Stimulated activated CD8-positive, alpha-beta memory T cell treated with anti-CD3 and anti-CD28 coated beads, Interleukin-12 subunit alpha, Interleukin-12 subunit beta, amount 100 ng/mL, for 1 hour (primary cell): Measurements from ENCODE around the gene OR52R1.
"Not testable (repeated sequence)": the region's sequence is repeated elsewhere in the genome, so short reads cannot be mapped to it uniquely, and the experiment has no call there.

Experiments used
- DNase-seq: peaks from one replicate; pipeline ENCODE4 v3.0.0-alpha.2; 2020; ENCODE audit warnings: low read depth

Gene OR52R1

DNA sequence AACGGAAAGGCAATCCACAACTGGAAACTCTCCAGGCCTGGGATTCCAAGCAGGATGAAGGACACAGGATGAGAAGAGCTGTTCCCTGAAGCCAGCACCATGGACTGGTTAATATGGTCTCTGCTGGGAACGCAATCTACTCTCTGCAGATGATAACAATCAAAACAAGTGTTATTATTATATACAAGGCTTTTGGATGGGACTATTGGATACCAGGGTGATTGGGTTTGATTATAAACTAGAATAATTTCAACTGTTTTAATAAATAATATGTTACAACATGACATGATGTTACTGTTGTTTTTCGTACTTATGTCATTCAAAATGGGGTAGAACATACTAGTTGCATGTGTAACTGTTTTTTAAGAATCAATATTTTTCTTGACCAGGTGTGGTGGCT is at the start of gene OR52R1:
Gene OR52R1 (minus strand): TSS at position 101 of the 400 bp plus-strand sequence. CDS start 0 bp downstream, at position 101.
- DNase-seq: no peak

GRCh38 chr11:4851033-4851432 is 46.9 kb upstream of the OR52R1 start:
- no peak for DNase-seq

GRCh38 chr11:4848908-4849532 is 44.8 kb upstream of the OR52R1 start, which contains the start of gene OR51S1:
Gene OR51S1 (minus strand): TSS chr11:4849208. CDS start chr11:4849208, 0 bp downstream.
- no peak for DNase-seq

- DNase-seq: no peak
Observed at GRCh38 chr11:4839851-4840549, 35.8 kb upstream of the OR52R1 start.

- no peak for DNase-seq
Observed at GRCh38 chr11:4830909-4831308, 26.7 kb upstream of the OR52R1 start.

GRCh38 chr11:4830346-4830745 is 26.2 kb upstream of the OR52R1 start:
- DNase-seq: no peak

DNA sequence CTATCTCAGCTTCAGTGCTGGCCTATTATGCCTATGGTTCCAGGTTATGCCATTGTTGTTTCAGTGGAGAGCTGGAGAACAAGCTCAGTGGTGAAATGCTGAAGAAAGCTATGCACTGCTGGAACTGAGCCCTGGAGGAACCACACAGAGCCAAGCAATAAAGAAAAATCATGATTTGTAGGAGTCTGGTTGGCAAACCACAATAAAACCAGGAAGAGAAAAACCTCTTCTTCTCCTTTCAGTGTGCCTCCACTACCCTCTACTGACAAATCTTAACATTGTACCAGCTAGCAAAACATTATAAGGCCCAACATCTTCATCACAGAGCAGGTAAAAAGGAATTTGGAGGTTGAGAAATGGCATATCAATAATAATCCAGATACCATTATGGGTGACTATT is 22.2 kb upstream of the OR52R1 start:
- no peak for DNase-seq

GRCh38 chr11:4825132-4825531 is 21.0 kb upstream of the OR52R1 start:
- DNase-seq: no peak

DNA sequence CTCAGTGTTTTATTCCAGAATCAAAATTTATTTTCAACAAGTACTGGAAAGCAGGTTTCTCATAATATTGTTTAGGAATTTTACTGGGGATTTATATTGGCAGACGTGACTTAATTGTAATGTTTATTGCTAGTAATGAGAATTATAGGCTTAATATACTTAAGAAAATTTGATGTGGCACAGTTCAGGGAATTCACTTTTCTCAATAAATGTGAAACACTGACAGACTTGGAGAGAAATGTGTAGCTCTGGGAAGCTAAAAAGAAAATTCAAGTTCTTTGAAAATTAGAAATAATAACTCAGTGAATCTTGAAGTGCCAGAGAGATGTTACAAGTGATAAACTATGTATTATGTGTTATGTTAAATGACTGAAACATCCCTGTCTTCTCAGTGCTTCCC is 16.8 kb upstream of the OR52R1 start, which contains the start of gene OR51F2:
Gene OR51F2 (plus strand): TSS at position 301 of the 400 bp plus-strand sequence. CDS start 101 bp downstream, outside the sequence.
- no peak for DNase-seq

DNA sequence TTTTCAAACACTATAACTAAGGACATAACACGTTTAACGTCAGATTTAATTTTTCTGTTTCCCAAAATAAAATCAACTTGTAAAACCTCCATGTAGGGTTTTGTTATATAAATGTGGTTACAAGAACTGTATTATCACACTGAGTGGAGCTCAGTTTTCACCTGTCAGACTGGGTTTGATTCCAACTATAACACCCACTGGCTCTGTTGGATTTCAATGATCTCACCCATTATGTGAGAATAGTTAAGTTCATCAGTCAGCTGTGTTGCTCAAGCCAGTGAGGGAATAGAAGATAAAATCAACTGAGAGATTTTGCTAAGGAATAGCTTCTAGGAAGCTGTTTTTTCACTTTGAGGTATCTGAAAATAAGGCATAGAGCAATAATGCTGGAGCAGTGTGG is 5.1 kb upstream of the OR52R1 start:
- DNase-seq: no peak

GRCh38 chr11:4808476-4808875 is 4.3 kb upstream of the OR52R1 start:
- DNase-seq: no peak

- not testable (repeated sequence) for DNase-seq
Observed at GRCh38 chr11:4801316-4801715, 2.9 kb downstream of the OR52R1 start.

GRCh38 chr11:4798427-4799183 is 5.6 kb downstream of the OR52R1 start:
- no peak for DNase-seq

DNA sequence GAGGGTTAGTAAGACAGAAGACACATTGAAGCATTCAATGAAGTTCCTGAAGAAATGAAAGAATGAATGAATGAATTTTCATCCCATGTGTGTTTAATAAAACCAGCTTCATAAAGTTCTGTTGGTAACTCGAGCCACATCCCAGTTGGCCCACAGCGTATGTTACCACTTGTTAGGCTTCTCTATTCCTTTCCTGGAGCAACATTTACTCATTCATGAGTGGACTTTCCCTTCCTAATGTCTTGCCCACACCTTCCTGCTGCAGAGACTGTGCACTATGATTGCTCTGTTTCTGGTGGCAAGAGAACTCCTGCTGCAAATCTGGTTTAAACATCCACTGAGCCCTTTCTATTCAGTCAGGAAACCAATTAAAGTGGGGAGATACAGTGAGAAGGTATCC is 7.0 kb downstream of the OR52R1 start:
- DNase-seq: no peak

- DNase-seq: no peak
Observed at GRCh38 chr11:4782454-4782853, 21.7 kb downstream of the OR52R1 start.

- DNase-seq: no peak
Observed at GRCh38 chr11:4769838-4770237, 34.3 kb downstream of the OR52R1 start, which contains the start of gene OR51F1. Gene OR51F1 (minus strand): TSS chr11:4769938. CDS start chr11:4769938, 0 bp downstream.

GRCh38 chr11:4768094-4768493 is 36.1 kb downstream of the OR52R1 start:
- DNase-seq: no peak

- DNase-seq: no peak
Observed at GRCh38 chr11:4766420-4767043, 37.6 kb downstream of the OR52R1 start.

- no peak for DNase-seq
Observed at GRCh38 chr11:4763096-4763495, 41.1 kb downstream of the OR52R1 start.
